Uterus (tissue), 2 donors: ENCODE data around the gene RAPGEF2.

Experiments used
- POLR2A ChIP-seq, 2 donors: fragments of 450-650 bp; IDR thresholded peaks; one replicate each; pipeline ENCODE4 v1.6.1; 2016; ENCODE audit warnings: antibody characterized with exemption in 2 of 2, mild to moderate bottlenecking in 1 of 2, moderate library complexity in 1 of 2
- TF ChIP-seq, protein P1 (sequence below), 4 experiments: fragments of 200-600 bp in 2 of 4; fragments of 450-650 bp in 2 of 4; sonication (generic) in 2 of 4; IDR thresholded peaks; one replicate each; pipeline ENCODE4 v1.5.1; 2016 to 2019; ENCODE audit warnings: antibody characterized with exemption in 4 of 4, mild to moderate bottlenecking in 2 of 4, moderate library complexity in 1 of 4

DNA sequence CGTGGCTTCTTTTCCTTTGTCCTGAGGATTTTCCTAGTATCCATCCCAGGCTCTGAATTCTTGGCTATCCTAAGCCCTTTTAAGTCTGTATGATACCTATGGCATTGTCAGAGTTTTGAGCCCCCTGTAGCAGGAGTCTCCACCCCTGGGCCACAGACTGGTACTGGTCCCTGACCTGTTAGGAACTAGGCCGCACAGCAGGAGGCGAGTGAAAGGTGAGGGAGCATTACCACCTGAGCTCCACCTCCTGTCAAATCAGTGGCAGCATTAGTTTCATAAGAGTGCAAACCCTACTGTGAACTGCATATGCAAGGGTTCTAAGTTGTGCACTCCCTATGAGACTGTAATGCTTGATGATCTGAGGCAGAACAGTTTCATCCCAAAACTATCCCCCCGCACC is 216.1 kb downstream of the RAPGEF2 start:
- TF ChIP-seq, protein P1, sequence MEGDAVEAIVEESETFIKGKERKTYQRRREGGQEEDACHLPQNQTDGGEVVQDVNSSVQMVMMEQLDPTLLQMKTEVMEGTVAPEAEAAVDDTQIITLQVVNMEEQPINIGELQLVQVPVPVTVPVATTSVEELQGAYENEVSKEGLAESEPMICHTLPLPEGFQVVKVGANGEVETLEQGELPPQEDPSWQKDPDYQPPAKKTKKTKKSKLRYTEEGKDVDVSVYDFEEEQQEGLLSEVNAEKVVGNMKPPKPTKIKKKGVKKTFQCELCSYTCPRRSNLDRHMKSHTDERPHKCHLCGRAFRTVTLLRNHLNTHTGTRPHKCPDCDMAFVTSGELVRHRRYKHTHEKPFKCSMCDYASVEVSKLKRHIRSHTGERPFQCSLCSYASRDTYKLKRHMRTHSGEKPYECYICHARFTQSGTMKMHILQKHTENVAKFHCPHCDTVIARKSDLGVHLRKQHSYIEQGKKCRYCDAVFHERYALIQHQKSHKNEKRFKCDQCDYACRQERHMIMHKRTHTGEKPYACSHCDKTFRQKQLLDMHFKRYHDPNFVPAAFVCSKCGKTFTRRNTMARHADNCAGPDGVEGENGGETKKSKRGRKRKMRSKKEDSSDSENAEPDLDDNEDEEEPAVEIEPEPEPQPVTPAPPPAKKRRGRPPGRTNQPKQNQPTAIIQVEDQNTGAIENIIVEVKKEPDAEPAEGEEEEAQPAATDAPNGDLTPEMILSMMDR (IDR thresholded peaks at IDR 0.05) = no peak
- no peak for TF ChIP-seq POLR2A (IDR thresholded peaks at IDR 0.05)
